Stimulated activated CD8-positive, alpha-beta memory T cell treated with anti-CD3 and anti-CD28 coated beads, Interleukin-7, amount 100 ng/mL, for 4 hours (primary cell): ENCODE measurements around the gene LRRFIP2.
"Not testable (repeated sequence)": the region's sequence is repeated elsewhere in the genome, so short reads cannot be mapped to it uniquely, and the experiment has no call there.

ENCODE experiments used
- DNase-seq, 2 donors: peaks; one replicate each; pipeline ENCODE4 v3.0.0-alpha.2; 2020; ENCODE audit warnings: low read depth in 2 of 2

Gene LRRFIP2

GRCh38 chr3:37143821-37144220 is 30.6 kb downstream of the LRRFIP2 start:
- no peak for DNase-seq

- no peak for DNase-seq
These were observed 32.7 kb downstream of the LRRFIP2 start for GRCh38 chr3:37141676-37142075.

GRCh38 chr3:37140899-37141541 is 33.4 kb downstream of the LRRFIP2 start:
- no peak for DNase-seq

GRCh38 chr3:37139567-37140052 is 34.8 kb downstream of the LRRFIP2 start:
- DNase-seq, result no peak

- DNase-seq, result no peak
These were observed 35.6 kb downstream of the LRRFIP2 start for GRCh38 chr3:37138816-37139215.

GRCh38 chr3:37137516-37137915 is 36.9 kb downstream of the LRRFIP2 start:
- DNase-seq, result no peak

- DNase-seq, result no peak
These were observed 38.3 kb downstream of the LRRFIP2 start for GRCh38 chr3:37136067-37136466.

GRCh38 chr3:37135561-37135960 is 38.8 kb downstream of the LRRFIP2 start:
- no peak for DNase-seq

- no peak for DNase-seq
These were observed 42.0 kb downstream of the LRRFIP2 start for GRCh38 chr3:37132334-37132733.

GRCh38 chr3:37131860-37132144 is 42.6 kb downstream of the LRRFIP2 start:
- DNase-seq, result no peak

GRCh38 chr3:37130984-37131859 is 43.2 kb downstream of the LRRFIP2 start:
- DNase-seq, result no peak

- DNase-seq, result no peak
These were observed 43.9 kb downstream of the LRRFIP2 start for GRCh38 chr3:37130448-37130847.

- DNase-seq, result no peak
These were observed 44.5 kb downstream of the LRRFIP2 start for GRCh38 chr3:37129871-37130270.

- DNase-seq, result no peak
These were observed 47.0 kb downstream of the LRRFIP2 start for GRCh38 chr3:37127340-37127739.

- DNase-seq, result no peak
These were observed 47.5 kb downstream of the LRRFIP2 start for GRCh38 chr3:37126856-37127255.

- DNase-seq, result no peak
These were observed 48.9 kb downstream of the LRRFIP2 start for GRCh38 chr3:37125195-37126073.

- no peak for DNase-seq
These were observed 49.9 kb downstream of the LRRFIP2 start for GRCh38 chr3:37124435-37124834.

GRCh38 chr3:37123292-37123691 is 51.1 kb downstream of the LRRFIP2 start:
- DNase-seq, result no peak

- not testable (repeated sequence) for DNase-seq
These were observed 52.3 kb downstream of the LRRFIP2 start for GRCh38 chr3:37122069-37122468.

- no peak for DNase-seq
These were observed 56.2 kb downstream of the LRRFIP2 start for GRCh38 chr3:37118163-37118562.

- DNase-seq, result no peak
These were observed 56.8 kb downstream of the LRRFIP2 start for GRCh38 chr3:37117548-37117947.

GRCh38 chr3:37116998-37117397 is 57.4 kb downstream of the LRRFIP2 start:
- no peak for DNase-seq
